Measurements from ENCODE around the gene TXNRD2. TPM values are rescaled to one million over a fixed set of nuclear protein-coding genes. Genes with fewer than 3 reads are reported as not detected.

The TXNRD2 gene
- total RNA-seq, 3 donors from 2014 or later = 15.4 to 21.6 (median 19.4) TPM

GRCh38 chr22:19904935-19905334 is 36.7 kb downstream of the TXNRD2 start:
- Mint-ChIP-seq H3K4me3 (no peak overlapping the region), H3K4me1 (ENCODE audit: low read depth) (peaks cover 3% of the 10 kb centered on the region), H3K27me3 (ENCODE audit: low read depth) (no peaks in the 10 kb centered on the region), H3K9me3 (no peaks in the 10 kb centered on the region), H3K36me3 (ENCODE audit: insufficient read depth) (peaks cover 13% of the 10 kb centered on the region)
- no peak for ATAC-seq
- DNase-seq = no peak

GRCh38 chr22:19904174-19904856 is 37.3 kb downstream of the TXNRD2 start:
- H3K4me3 Mint-ChIP-seq = no peak overlapping the region
- ATAC-seq (no peak), DNase-seq (no peak)
- no peaks in the 10 kb centered on the region for H3K9me3 Mint-ChIP-seq
- peaks cover 11% of the 10 kb centered on the region for H3K36me3 Mint-ChIP-seq (ENCODE audit: insufficient read depth)
- H3K27me3 Mint-ChIP-seq (ENCODE audit: low read depth) = no peaks in the 10 kb centered on the region
- H3K4me1 Mint-ChIP-seq (ENCODE audit: low read depth) = no peaks in the 10 kb centered on the region

- no peaks in the 10 kb centered on the region for H3K27me3 Mint-ChIP-seq (ENCODE audit: low read depth)
- no peaks in the 10 kb centered on the region for H3K4me1 Mint-ChIP-seq (ENCODE audit: low read depth)
- peaks cover 11% of the 10 kb centered on the region for H3K36me3 Mint-ChIP-seq (ENCODE audit: insufficient read depth)
- ATAC-seq = no peak
- no peak for DNase-seq
- no peak overlapping the region for H3K4me3 Mint-ChIP-seq
- no peaks in the 10 kb centered on the region for H3K9me3 Mint-ChIP-seq
These were observed 38.1 kb downstream of the TXNRD2 start for GRCh38 chr22:19903513-19903912.

GRCh38 chr22:19903031-19903430 is 38.6 kb downstream of the TXNRD2 start:
- no peak overlapping the region for H3K4me3 Mint-ChIP-seq
- H3K9me3 Mint-ChIP-seq = no peaks in the 10 kb centered on the region
- H3K4me1 Mint-ChIP-seq (ENCODE audit: low read depth) = no peaks in the 10 kb centered on the region
- DNase-seq (no peak), ATAC-seq (no peak)
- no peaks in the 10 kb centered on the region for H3K27me3 Mint-ChIP-seq (ENCODE audit: low read depth)
- H3K36me3 Mint-ChIP-seq (ENCODE audit: insufficient read depth) = peaks cover 11% of the 10 kb centered on the region

- no peak for ATAC-seq
- Mint-ChIP-seq H3K4me1 (ENCODE audit: low read depth) (peaks cover 2% of the 10 kb centered on the region), H3K9me3 (no peaks in the 10 kb centered on the region), H3K4me3 (no peak overlapping the region), H3K27me3 (ENCODE audit: low read depth) (no peaks in the 10 kb centered on the region), H3K36me3 (ENCODE audit: insufficient read depth) (peaks cover 11% of the 10 kb centered on the region)
- DNase-seq = no peak
These were observed 39.3 kb downstream of the TXNRD2 start for GRCh38 chr22:19902245-19902715.

- H3K4me1 Mint-ChIP-seq (ENCODE audit: low read depth) = peaks cover 8% of the 10 kb centered on the region
- no peaks in the 10 kb centered on the region for H3K9me3 Mint-ChIP-seq
- ATAC-seq = no peak
These were observed 39.9 kb downstream of the TXNRD2 start for GRCh38 chr22:19901577-19902244.

GRCh38 chr22:19900707-19901436 is 40.7 kb downstream of the TXNRD2 start:
- H3K27me3 Mint-ChIP-seq (ENCODE audit: low read depth) = no peaks in the 10 kb centered on the region
- no peaks in the 10 kb centered on the region for H3K9me3 Mint-ChIP-seq
- DNase-seq (no peak), ATAC-seq (no peak)
- no peak overlapping the region for H3K4me3 Mint-ChIP-seq
- peaks cover 6% of the 10 kb centered on the region for H3K36me3 Mint-ChIP-seq (ENCODE audit: insufficient read depth)
- peaks cover 15% of the 10 kb centered on the region for H3K4me1 Mint-ChIP-seq (ENCODE audit: low read depth)

More at GRCh38 chr22:19901577-19902244, 39.9 kb downstream of the TXNRD2 start:
- Mint-ChIP-seq H3K4me3 (no peak overlapping the region), H3K36me3 (ENCODE audit: insufficient read depth) (peaks cover 11% of the 10 kb centered on the region), H3K27me3 (ENCODE audit: low read depth) (no peaks in the 10 kb centered on the region)
- no peak for DNase-seq

GRCh38 chr22:19898831-19899567 is 42.6 kb downstream of the TXNRD2 start:
- H3K4me3 Mint-ChIP-seq = no peak overlapping the region
- no peaks in the 10 kb centered on the region for H3K27me3 Mint-ChIP-seq (ENCODE audit: low read depth)
- peaks cover 27% of the 10 kb centered on the region for H3K4me1 Mint-ChIP-seq (ENCODE audit: low read depth)
- ATAC-seq (no peak), DNase-seq (no peak)
- H3K9me3 Mint-ChIP-seq = no peaks in the 10 kb centered on the region
- peaks cover 8% of the 10 kb centered on the region for H3K36me3 Mint-ChIP-seq (ENCODE audit: insufficient read depth)

- no peak overlapping the region for H3K4me3 Mint-ChIP-seq
- no peaks in the 10 kb centered on the region for H3K27me3 Mint-ChIP-seq (ENCODE audit: low read depth)
- H3K4me1 Mint-ChIP-seq (ENCODE audit: low read depth) = peaks cover 35% of the 10 kb centered on the region
- ATAC-seq (no peak), DNase-seq (no peak)
- peaks cover 12% of the 10 kb centered on the region for H3K36me3 Mint-ChIP-seq (ENCODE audit: insufficient read depth)
- H3K9me3 Mint-ChIP-seq = no peaks in the 10 kb centered on the region
These were observed 43.5 kb downstream of the TXNRD2 start for GRCh38 chr22:19898145-19898544.

GRCh38 chr22:19897726-19898125 is 43.9 kb downstream of the TXNRD2 start:
- Mint-ChIP-seq H3K9me3 (no peaks in the 10 kb centered on the region), H3K4me3 (no peak overlapping the region), H3K27me3 (ENCODE audit: low read depth) (no peaks in the 10 kb centered on the region), H3K36me3 (ENCODE audit: insufficient read depth) (peaks cover 12% of the 10 kb centered on the region), H3K4me1 (ENCODE audit: low read depth) (peaks cover 40% of the 10 kb centered on the region)
- ATAC-seq (no peak), DNase-seq (no peak)

GRCh38 chr22:19896665-19897355 is 44.8 kb downstream of the TXNRD2 start:
- ATAC-seq (no peak), DNase-seq (no peak)
- Mint-ChIP-seq H3K4me3 (no peak overlapping the region), H3K4me1 (ENCODE audit: low read depth) (peaks cover 49% of the 10 kb centered on the region), H3K27me3 (ENCODE audit: low read depth) (no peaks in the 10 kb centered on the region), H3K36me3 (ENCODE audit: insufficient read depth) (peaks cover 12% of the 10 kb centered on the region), H3K9me3 (no peaks in the 10 kb centered on the region)

GRCh38 chr22:19895160-19895849 is 46.3 kb downstream of the TXNRD2 start:
- DNase-seq = no peak
- Mint-ChIP-seq H3K9me3 (no peaks in the 10 kb centered on the region), H3K4me1 (ENCODE audit: low read depth) (peaks cover 63% of the 10 kb centered on the region)

GRCh38 chr22:19893363-19893762 is 48.3 kb downstream of the TXNRD2 start:
- Mint-ChIP-seq H3K4me1 (ENCODE audit: low read depth) (peaks cover 70% of the 10 kb centered on the region), H3K9me3 (no peaks in the 10 kb centered on the region), H3K4me3 (no peak overlapping the region), H3K27me3 (ENCODE audit: low read depth) (no peaks in the 10 kb centered on the region), H3K36me3 (ENCODE audit: insufficient read depth) (peaks cover 8% of the 10 kb centered on the region)
- no peak for ATAC-seq
- DNase-seq = no peak

More at GRCh38 chr22:19895160-19895849, 46.3 kb downstream of the TXNRD2 start:
- Mint-ChIP-seq H3K36me3 (ENCODE audit: insufficient read depth) (peaks cover 8% of the 10 kb centered on the region), H3K27me3 (ENCODE audit: low read depth) (no peaks in the 10 kb centered on the region), H3K4me3 (no peak overlapping the region)
- ATAC-seq = no peak
